Measurements from ENCODE around the gene COIL.

DNA sequence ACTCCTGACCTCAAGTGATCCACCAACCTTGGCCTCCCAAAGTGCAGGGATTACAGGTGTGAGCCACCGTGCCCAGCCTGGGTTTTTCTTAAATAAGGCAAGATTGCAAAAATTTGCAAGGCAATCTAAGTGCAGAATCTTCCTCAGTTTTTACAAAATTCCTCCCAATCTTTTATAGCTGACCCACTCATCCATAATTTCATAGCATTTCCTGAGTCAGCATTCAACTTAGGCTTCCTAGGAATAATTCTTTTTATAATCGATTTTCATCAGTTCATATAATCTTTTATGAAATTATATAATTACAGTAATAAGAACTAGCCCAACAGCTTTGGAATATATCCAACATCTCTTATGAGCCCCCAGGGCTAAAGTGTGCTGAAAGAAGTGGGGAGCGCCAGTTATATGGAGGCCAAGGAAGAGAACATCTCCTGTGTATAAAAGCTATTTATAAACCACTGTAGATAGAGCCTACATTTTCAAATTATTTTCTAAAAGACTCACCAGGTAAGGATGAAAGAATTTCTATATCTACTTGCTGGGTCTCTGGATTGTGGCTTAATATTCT lies 14.8 kb downstream of the COIL start:
- TF ChIP-seq, protein P1, sequence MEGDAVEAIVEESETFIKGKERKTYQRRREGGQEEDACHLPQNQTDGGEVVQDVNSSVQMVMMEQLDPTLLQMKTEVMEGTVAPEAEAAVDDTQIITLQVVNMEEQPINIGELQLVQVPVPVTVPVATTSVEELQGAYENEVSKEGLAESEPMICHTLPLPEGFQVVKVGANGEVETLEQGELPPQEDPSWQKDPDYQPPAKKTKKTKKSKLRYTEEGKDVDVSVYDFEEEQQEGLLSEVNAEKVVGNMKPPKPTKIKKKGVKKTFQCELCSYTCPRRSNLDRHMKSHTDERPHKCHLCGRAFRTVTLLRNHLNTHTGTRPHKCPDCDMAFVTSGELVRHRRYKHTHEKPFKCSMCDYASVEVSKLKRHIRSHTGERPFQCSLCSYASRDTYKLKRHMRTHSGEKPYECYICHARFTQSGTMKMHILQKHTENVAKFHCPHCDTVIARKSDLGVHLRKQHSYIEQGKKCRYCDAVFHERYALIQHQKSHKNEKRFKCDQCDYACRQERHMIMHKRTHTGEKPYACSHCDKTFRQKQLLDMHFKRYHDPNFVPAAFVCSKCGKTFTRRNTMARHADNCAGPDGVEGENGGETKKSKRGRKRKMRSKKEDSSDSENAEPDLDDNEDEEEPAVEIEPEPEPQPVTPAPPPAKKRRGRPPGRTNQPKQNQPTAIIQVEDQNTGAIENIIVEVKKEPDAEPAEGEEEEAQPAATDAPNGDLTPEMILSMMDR (IDR thresholded peaks at IDR 0.05; ENCODE audit: low read depth, low read length) = no peak
- no peak for TF ChIP-seq POLR2A (IDR thresholded peaks at IDR 0.05; ENCODE audit: extremely low read depth, insufficient read length)
- TF ChIP-seq, protein P2, sequence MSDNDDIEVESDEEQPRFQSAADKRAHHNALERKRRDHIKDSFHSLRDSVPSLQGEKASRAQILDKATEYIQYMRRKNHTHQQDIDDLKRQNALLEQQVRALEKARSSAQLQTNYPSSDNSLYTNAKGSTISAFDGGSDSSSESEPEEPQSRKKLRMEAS (IDR thresholded peaks at IDR 0.05; ENCODE audit: low read depth, low read length) = no peak

All from NB4 (cell line).